ENCODE data around the gene FOXK1.

Gene FOXK1

DNA sequence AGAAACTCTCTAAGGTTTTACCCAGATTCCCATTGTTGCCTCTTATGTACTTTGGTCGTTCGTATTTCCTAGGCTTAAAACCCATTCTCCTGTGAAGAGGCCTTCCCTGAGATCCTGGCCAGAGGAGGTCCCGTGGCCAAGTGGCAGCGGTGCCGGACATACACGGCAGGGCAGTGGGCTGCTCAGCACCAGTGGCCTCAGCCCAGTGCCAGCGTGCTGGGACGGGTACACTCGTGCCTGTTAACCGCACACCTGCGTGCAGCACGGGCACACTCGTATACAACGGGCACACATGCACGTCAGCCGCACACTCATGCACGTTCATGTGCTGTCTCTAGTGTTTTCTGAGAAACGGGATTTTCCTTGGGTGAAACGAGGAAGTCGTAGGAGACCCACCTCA, 40.2 kb downstream of the FOXK1 start:
- no peak for DNase-seq (ENCODE audit: low read depth)
- H3K4me3 ChIP-seq (ENCODE audit: control insufficient read depth, low read depth, low read length), result no peak overlapping the region
- TF ChIP-seq, protein P1, sequence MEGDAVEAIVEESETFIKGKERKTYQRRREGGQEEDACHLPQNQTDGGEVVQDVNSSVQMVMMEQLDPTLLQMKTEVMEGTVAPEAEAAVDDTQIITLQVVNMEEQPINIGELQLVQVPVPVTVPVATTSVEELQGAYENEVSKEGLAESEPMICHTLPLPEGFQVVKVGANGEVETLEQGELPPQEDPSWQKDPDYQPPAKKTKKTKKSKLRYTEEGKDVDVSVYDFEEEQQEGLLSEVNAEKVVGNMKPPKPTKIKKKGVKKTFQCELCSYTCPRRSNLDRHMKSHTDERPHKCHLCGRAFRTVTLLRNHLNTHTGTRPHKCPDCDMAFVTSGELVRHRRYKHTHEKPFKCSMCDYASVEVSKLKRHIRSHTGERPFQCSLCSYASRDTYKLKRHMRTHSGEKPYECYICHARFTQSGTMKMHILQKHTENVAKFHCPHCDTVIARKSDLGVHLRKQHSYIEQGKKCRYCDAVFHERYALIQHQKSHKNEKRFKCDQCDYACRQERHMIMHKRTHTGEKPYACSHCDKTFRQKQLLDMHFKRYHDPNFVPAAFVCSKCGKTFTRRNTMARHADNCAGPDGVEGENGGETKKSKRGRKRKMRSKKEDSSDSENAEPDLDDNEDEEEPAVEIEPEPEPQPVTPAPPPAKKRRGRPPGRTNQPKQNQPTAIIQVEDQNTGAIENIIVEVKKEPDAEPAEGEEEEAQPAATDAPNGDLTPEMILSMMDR (IDR thresholded peaks at IDR 0.05; ENCODE audit: control insufficient read depth, insufficient read depth, low read depth, low read length, missing control alignments), result no peak

DNA sequence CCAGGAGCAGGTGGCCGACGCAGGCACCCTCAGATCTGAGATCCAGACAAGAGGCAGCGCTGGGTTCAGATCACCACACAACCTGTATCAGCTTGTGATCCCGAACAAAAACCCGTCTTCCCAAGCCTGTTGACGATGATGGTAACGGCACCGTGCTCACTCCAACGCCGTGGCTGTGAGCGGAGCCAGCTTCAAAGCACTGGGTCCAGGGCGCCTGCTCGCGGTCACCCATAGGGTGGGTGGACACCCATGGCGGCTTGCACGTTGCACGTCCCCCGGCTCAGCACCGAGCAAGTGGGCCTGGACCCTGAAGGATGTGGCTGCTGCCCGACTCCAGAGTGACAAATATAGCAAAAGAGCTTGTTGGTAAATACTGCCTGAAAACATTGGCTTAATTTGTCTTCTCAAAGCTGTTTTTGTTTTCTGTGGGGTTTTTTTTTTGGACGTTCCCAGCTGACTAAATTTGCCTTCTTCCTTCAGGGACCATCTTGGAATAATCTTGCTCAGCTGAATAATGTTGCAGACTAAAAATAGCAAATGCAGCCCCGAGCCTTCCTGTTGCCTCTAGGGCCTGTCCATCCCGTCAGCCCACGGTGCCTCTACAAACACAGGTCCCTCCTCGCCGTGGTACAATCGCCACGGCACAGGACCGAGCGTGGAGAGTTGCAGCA, 41.0 kb downstream of the FOXK1 start:
- no peak for DNase-seq (ENCODE audit: low read depth)
- TF ChIP-seq, protein P1 (IDR thresholded peaks at IDR 0.05; ENCODE audit: control insufficient read depth, insufficient read depth, low read depth, low read length, missing control alignments), result no peak
- no peak overlapping the region for H3K4me3 ChIP-seq (ENCODE audit: control insufficient read depth, low read depth, low read length)

DNA sequence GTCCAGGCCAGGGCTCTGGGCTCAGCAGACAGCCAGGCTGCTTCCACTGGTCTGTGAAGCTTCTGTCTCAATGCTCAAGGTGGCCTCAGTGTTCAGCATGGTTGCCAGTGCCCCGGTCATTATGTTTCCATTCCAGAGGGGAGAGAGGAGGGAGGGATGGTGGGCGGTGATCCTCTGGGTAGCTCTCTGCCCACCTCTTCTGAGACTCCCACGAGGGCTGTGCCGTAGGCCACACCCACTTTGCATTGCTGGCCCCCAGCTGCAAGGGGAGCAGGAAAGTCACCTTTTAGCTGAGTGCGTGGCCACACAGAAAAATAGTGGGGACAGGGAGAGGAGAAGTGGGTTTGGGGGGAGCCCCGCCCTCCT, 42.5 kb downstream of the FOXK1 start:
- no peak for DNase-seq (ENCODE audit: low read depth)
- TF ChIP-seq, protein P1 (IDR thresholded peaks at IDR 0.05; ENCODE audit: control insufficient read depth, insufficient read depth, low read depth, low read length, missing control alignments), result no peak
- peak overlapping the region; percentile 57 for H3K4me3 ChIP-seq (ENCODE audit: control insufficient read depth, low read depth, low read length)

DNA sequence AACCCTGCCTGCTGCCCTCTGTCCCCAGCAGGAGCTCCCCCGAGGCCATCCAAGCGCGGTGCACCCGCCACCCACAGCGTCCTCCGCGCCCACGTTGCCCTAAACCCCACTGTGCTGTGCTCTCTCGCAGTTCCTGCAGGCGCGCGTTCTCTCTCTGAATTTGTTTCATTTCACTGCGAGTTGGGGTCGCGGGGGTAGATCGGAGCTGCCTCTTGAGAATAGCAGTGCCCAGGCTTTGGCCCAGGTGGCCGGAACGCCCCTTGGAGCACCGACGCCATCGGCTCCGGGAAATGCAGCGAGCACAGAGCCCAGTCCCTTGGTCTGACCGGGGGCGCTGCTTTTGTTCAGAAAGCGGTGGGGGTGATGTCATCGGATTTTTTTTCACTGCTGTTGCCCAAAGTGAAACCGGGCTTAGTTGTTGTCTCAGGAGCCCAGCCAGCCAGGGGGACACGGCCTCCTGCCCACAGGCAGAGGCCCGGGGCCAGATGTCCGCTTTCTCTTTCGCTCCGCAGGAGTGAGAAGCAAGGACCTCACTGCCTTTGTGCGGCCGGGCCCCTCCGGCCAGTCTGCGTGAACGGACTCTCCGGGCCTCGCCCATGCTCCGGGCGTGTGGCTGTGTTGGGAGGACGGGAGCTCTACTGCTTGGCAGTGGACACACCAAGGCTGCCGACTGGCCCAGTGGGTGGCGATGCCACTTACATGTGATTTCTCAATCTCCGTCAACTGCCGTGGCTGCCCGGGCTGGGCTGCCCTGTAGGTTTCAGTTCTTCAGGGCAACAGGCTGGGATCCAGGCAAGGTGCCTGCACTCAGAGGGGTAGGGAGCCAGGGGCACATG, 43.1 kb downstream of the FOXK1 start:
- TF ChIP-seq, protein P1 (IDR thresholded peaks at IDR 0.05; ENCODE audit: control insufficient read depth, insufficient read depth, low read depth, low read length, missing control alignments), result no peak
- H3K4me3 ChIP-seq (ENCODE audit: control insufficient read depth, low read depth, low read length), result peak overlapping the region; percentile 57
- DNase-seq (ENCODE audit: low read depth), result peak; percentile 71

DNA sequence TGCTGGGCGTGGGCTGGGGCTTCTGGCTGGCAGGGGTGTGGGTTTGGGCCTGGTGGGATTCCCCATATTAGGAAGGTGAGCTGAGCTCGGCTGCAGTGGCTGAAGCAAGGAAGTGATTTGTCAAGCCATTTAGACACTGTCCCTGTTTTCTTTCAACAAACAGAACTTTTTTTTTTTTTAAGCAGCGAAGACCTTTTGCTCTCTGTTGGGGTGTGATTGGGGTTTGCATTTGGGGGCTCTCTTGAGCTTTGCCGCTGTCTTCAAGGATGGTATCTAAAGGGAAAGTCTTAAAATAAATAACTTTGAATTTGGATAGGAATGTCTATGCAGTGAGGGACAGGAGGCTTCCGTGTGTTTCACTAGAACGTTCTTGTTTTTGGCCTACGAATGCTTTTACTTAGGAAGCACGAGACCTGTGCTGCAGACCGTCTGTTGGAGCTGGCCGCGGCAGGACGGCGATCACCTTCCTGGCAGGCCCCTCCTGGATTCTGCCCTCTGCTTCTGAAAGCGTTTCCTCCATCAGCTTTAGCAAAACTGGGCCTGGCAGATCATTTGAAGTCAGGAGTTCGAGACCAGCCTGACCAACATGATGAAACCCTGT, 43.9 kb downstream of the FOXK1 start:
- peak overlapping the region; percentile 57 for H3K4me3 ChIP-seq (ENCODE audit: control insufficient read depth, low read depth, low read length)
- TF ChIP-seq, protein P1 (IDR thresholded peaks at IDR 0.05; ENCODE audit: control insufficient read depth, insufficient read depth, low read depth, low read length, missing control alignments), result no peak
- no peak for DNase-seq (ENCODE audit: low read depth)

DNA sequence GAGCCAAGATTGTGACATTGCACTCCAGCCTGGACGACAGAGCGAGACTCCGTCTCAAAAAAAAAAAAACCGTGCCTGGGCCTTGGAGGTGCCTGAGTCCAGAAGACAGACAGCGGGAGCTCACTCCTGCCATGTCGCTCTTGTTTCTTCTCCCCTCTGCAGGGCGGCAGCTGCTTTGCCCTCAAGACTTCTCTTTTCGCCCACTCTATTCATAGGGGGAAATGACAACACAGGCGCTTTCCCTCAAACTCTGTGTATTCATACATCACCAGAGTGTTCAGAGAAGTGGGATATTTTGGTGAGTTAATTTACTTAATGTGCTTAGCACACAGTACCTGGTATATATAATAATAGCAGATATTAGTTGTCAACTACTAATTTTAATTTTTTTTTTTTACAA, 44.5 kb downstream of the FOXK1 start:
- TF ChIP-seq, protein P1 (IDR thresholded peaks at IDR 0.05; ENCODE audit: control insufficient read depth, insufficient read depth, low read depth, low read length, missing control alignments), result no peak
- no peak overlapping the region for H3K4me3 ChIP-seq (ENCODE audit: control insufficient read depth, low read depth, low read length)
- no peak for DNase-seq (ENCODE audit: low read depth)
